Measurements from ENCODE around the gene FAM174C. TPM values are rescaled to one million over a fixed set of nuclear protein-coding genes. Genes with fewer than 3 reads are reported as not detected.
A peak's percentile ranks its signal among the peaks of the same experiment; 100 is the strongest.

The FAM174C gene
- total RNA-seq, 1 donor from 2014 or later, result 21.4 TPM

- intact Hi-C loops (cut with DNase I), result loop anchor here (1.0 to 10.0 kb wide), 2 partner anchors 106 to 468 kb away; no protein-coding TSS in a partner anchor
Measured at GRCh38 chr19:1288833-1289685, 13.7 kb downstream of the FAM174C start.

GRCh38 chr19:1289686-1290025, 14.3 kb downstream of the FAM174C start:
- DNase-seq (ENCODE audit: low spot score), result no peak
- intact Hi-C loops (cut with DNase I), result loop anchor here (1.0 to 10.0 kb wide), 2 partner anchors 105 to 468 kb away; no protein-coding TSS in a partner anchor
- ATAC-seq, result no peak

More at GRCh38 chr19:1288833-1289685, 13.7 kb downstream of the FAM174C start:
- ATAC-seq, result no peak
- DNase-seq (ENCODE audit: low spot score), result no peak

GRCh38 chr19:1290196-1290702, 14.9 kb downstream of the FAM174C start:
- no peak for DNase-seq (ENCODE audit: low spot score)
- intact Hi-C loops (cut with DNase I), result no loop called here
- no peak for ATAC-seq

GRCh38 chr19:1290703-1291651, 15.6 kb downstream of the FAM174C start:
- DNase-seq (ENCODE audit: low spot score) (no peak), ATAC-seq (no peak)
- intact Hi-C loops (cut with DNase I), result no loop called here

GRCh38 chr19:1291761-1292418, 16.6 kb downstream of the FAM174C start:
- ATAC-seq (no peak), DNase-seq (ENCODE audit: low spot score) (no peak)
- intact Hi-C loops (cut with DNase I), result no loop called here

GRCh38 chr19:1292419-1293151, 17.3 kb downstream of the FAM174C start:
- ATAC-seq, result no peak
- DNase-seq (ENCODE audit: low spot score), result no peak

GRCh38 chr19:1293782-1294604, 18.7 kb downstream of the FAM174C start:
- intact Hi-C loops (cut with DNase I), result no loop called here
- ATAC-seq, result no peak
- no peak for DNase-seq (ENCODE audit: low spot score)

More at GRCh38 chr19:1292419-1293151, 17.3 kb downstream of the FAM174C start:
- intact Hi-C loops (cut with DNase I), result no loop called here

GRCh38 chr19:1294688-1295087, 19.4 kb downstream of the FAM174C start:
- intact Hi-C loops (cut with DNase I), result no loop called here
- DNase-seq (ENCODE audit: low spot score) (no peak), ATAC-seq (no peak)

- no peak for ATAC-seq
- intact Hi-C loops (cut with DNase I), result no loop called here
- peak; percentile 65 for DNase-seq (ENCODE audit: low spot score)
Measured at GRCh38 chr19:1295169-1296012, 20.1 kb downstream of the FAM174C start.

GRCh38 chr19:1296078-1296477, 20.7 kb downstream of the FAM174C start:
- intact Hi-C loops (cut with DNase I), result no loop called here
- DNase-seq (ENCODE audit: low spot score), result no peak
- ATAC-seq, result no peak

- intact Hi-C loops (cut with DNase I), result no loop called here
- ATAC-seq (no peak), DNase-seq (ENCODE audit: low spot score) (peak; percentile 59)
Measured at GRCh38 chr19:1296575-1297271, 21.4 kb downstream of the FAM174C start.

- DNase-seq (ENCODE audit: low spot score), result no peak
- intact Hi-C loops (cut with DNase I), result no loop called here
Measured at GRCh38 chr19:1298235-1298634, 22.9 kb downstream of the FAM174C start.

GRCh38 chr19:1299801-1300200, 24.5 kb downstream of the FAM174C start:
- ATAC-seq (no peak), DNase-seq (ENCODE audit: low spot score) (no peak)
- intact Hi-C loops (cut with DNase I), result no loop called here

More at GRCh38 chr19:1298235-1298634, 22.9 kb downstream of the FAM174C start:
- ATAC-seq, result no peak

- DNase-seq (ENCODE audit: low spot score) (no peak), ATAC-seq (no peak)
- intact Hi-C loops (cut with DNase I), result no loop called here
Measured at GRCh38 chr19:1300744-1301490, 25.6 kb downstream of the FAM174C start.

- peak; percentile 54 for ATAC-seq
Measured at GRCh38 chr19:1302533-1303239, 27.4 kb downstream of the FAM174C start.

More at GRCh38 chr19:1302533-1303239, 27.4 kb downstream of the FAM174C start:
- no peak for DNase-seq (ENCODE audit: low spot score)
- intact Hi-C loops (cut with DNase I), result no loop called here

All from sciatic nerve (tissue), 2 donors.